ENCODE measurements around the gene NMRK1. TPM values are rescaled to one million over a fixed set of nuclear protein-coding genes. Genes with fewer than 3 reads are reported as not detected.

The NMRK1 gene
- total and polyA plus RNA-seq, 2 of the 13 experiments (the other 11 are each of a cell fraction or from before 2014, with no cell fraction given) = 9.1 to 12.9 TPM

DNA sequence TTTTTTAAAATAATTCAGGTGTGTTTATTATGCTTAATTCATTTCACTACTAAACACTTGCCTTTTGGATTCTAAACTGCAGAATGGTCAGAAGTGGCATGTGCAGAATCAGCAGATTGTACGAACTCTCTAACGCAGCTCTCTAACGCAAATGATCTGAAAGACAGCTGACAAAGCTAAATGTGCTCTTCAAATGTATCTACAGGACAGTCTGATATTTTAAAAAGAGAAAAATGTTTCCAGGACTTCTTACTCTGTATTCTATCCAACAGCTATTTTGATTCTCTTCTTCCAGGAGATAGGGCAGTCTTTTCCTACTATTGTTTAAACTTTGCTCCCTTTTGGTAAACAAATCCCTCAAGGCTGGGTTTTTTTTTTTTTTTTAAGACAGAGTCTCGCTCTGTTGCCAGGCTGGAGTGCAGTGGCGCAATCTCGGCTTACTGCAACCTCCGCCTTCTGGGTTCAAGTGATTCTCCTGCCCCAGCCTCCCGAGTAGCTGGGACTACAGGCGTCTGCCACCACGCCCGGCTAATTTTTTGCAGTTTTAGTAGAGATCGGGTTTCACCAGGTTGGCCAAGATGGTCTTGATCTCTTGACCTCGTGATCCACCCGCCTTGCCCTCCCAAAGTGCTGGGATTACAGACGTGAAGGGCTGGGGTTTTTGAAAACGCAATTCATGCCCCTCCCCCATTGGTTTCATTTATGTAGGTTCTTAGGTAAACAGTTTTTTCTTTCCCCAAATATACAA is 1.2 kb downstream of the NMRK1 start (continued):
- TF ChIP-seq ARID3A (IDR thresholded peaks at IDR 0.05; ENCODE audit: low read depth, low read length) = no peak
- no peak for TF ChIP-seq ZBTB43 (CRISPR knock-in tag; conservative IDR thresholded peaks at IDR 0.05)
- no peak for TF ChIP-seq ZBTB25 (CRISPR knock-in tag; IDR thresholded peaks at IDR 0.05)
- no peak for TF ChIP-seq CENPX (CRISPR knock-in tag; IDR thresholded peaks at IDR 0.05)
- no peak for TF ChIP-seq TRIM22 (IDR thresholded peaks at IDR 0.05)
- no peak for TF ChIP-seq ZNF598 (CRISPR knock-in tag; IDR thresholded peaks at IDR 0.05; ENCODE audit: borderline replicate concordance)
- TF ChIP-seq ESRRA (CRISPR knock-in tag; IDR thresholded peaks at IDR 0.05; ENCODE audit: low read depth) = no peak
- TF ChIP-seq RORA (CRISPR knock-in tag; IDR thresholded peaks at IDR 0.05) = no peak
- no peak for TF ChIP-seq ZFYVE20 (CRISPR knock-in tag; IDR thresholded peaks at IDR 0.05; ENCODE audit: borderline replicate concordance, low read depth)
- TF ChIP-seq KIAA2018 (CRISPR knock-in tag; IDR thresholded peaks at IDR 0.05; ENCODE audit: borderline replicate concordance) = no peak
- TF ChIP-seq ZBTB14 (CRISPR knock-in tag; IDR thresholded peaks at IDR 0.05) = no peak
- no peak for TF ChIP-seq ZNF546 (CRISPR knock-in tag; conservative IDR thresholded peaks at IDR 0.05)
- TF ChIP-seq GFI1 (CRISPR knock-in tag; IDR thresholded peaks at IDR 0.05; ENCODE audit: borderline replicate concordance) = peak; percentile 97

Measured in HepG2 (cell line).